A673 (cell line): ENCODE results near the gene MRC1. TPM values are rescaled to one million over a fixed set of nuclear protein-coding genes. Genes with fewer than 3 reads are reported as not detected.

Experiments used
- BruUV-seq: library from RNA; stranded (reverse); fragments of 400-500 nt; replicated peaks from 2 replicates; lab custom pipeline; 2021; lab: Mats Ljungman, UMichigan
- CTCF ChIA-PET: fragments of 300-600 bp; sonication (Branson Sonifier 250); formaldehyde crosslinking; loops from one replicate; lab custom pipeline; 2022; ENCODE audit warnings: antibody characterized with exemption; lab: Charles Lee
- POLR2A ChIA-PET: fragments of 300-600 bp; sonication (Branson Sonifier 250); formaldehyde crosslinking; loops from one replicate; lab custom pipeline; 2022; ENCODE audit warnings: antibody characterized with exemption; ENCODE audit not compliant: low non-redundant PET; lab: Charles Lee
- DNase-seq: peaks from one replicate; pipeline ENCODE4 v3.0.0-alpha.2; 2015; ENCODE audit warnings: low spot score
- H3K27ac ChIP-seq: fragments of 200-600 bp; sonication (generic); 2 replicates; pipeline ENCODE4 v1.5.1; 2016; ENCODE audit warnings: mixed run types, low read depth, mild to moderate bottlenecking, mixed read lengths, antibody characterized with exemption, low read length; ENCODE audit not compliant: poor library complexity, severe bottlenecking
- H3K27me3 ChIP-seq: fragments of 200-600 bp; sonication (generic); replicated peaks from 2 replicates; pipeline ENCODE4 v1.6.1; 2017; ENCODE audit warnings: mixed run types, low read depth, mild to moderate bottlenecking, mixed read lengths, antibody characterized with exemption, low read length; ENCODE audit not compliant: insufficient read depth, poor library complexity
- H3K36me3 ChIP-seq: fragments of 200-600 bp; sonication (generic); 2 replicates; pipeline ENCODE4 v1.6.1; 2016; ENCODE audit warnings: mixed run types, mild to moderate bottlenecking, mixed read lengths, antibody characterized with exemption, low read length; ENCODE audit not compliant: insufficient read depth, poor library complexity, severe bottlenecking
- H3K4me1 ChIP-seq: fragments of 200-600 bp; sonication (generic); 2 replicates; pipeline ENCODE4 v1.6.1; 2017; ENCODE audit warnings: mixed run types, mild to moderate bottlenecking, mixed read lengths, antibody characterized with exemption, low read length; ENCODE audit not compliant: insufficient read depth, poor library complexity, severe bottlenecking
- H3K4me3 ChIP-seq: fragments of 200-600 bp; sonication (generic); 2 replicates; pipeline ENCODE4 v1.5.1; 2016; ENCODE audit warnings: low read depth, mixed run types, mild to moderate bottlenecking, mixed read lengths, low read length; ENCODE audit not compliant: poor library complexity, severe bottlenecking
- H3K9me3 ChIP-seq: fragments of 200-600 bp; sonication (generic); 2 replicates; pipeline ENCODE4 v1.6.1; 2016; ENCODE audit warnings: mixed run types, low read depth, mild to moderate bottlenecking, mixed read lengths, antibody characterized with exemption, low read length; ENCODE audit not compliant: poor library complexity, severe bottlenecking
- EZH2 ChIP-seq: fragments of 200-600 bp; sonication (generic); IDR thresholded peaks from 2 replicates; pipeline ENCODE4 v1.6.1; 2017; ENCODE audit warnings: borderline replicate concordance, low read depth, mild to moderate bottlenecking, mixed read lengths, antibody characterized with exemption, low read length; ENCODE audit not compliant: poor library complexity, severe bottlenecking
- intact Hi-C: fragments of 100-400 bp; cut with micrococcal nuclease; formaldehyde crosslinking; loops from one replicate; pipeline ENCODE4 v1.10.0; 2022; ENCODE audit not compliant: unreplicated experiment
- total RNA-seq: library from RNA; stranded (reverse); gene quantifications from 2 replicates; pipeline ENCODE4 v1.2.3, GENCODE V29; 2021
- TF ChIP-seq, protein P1 (sequence below): fragments of 300-800, 200-600 bp; sonication (generic); conservative IDR thresholded peaks from 2 replicates; pipeline ENCODE4 v1.5.1; 2017; ENCODE audit warnings: low read depth, mild to moderate bottlenecking, antibody characterized with exemption, low read length, moderate library complexity, mixed read lengths

The MRC1 gene
- total RNA-seq, 1 experiment from 2014 or later = 0.15 TPM

DNA sequence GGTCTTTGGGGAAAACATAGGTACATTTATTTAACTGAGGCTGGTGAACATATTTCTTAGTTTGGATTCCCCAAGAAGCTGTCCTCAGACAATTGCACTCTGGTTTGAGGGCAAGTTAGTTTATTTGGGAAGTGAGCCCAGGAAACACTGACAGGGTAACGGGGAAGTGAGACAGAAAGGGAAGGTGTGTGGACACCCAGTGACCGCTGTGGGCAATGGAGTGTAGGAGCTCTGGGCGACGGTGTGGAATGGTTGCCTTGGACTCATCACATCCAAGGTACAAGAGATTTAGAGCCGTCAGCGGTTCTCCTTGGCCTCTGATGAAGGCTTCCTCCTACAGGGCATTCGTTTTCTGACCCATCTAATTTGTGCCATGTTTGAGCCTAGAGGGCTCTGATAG, 7.1 kb downstream of the MRC1 start:
- CTCF ChIA-PET = no interaction called here
- BruUV-seq = no TSS peak
- Histone ChIP-seq H3K4me1 (no peaks in the 10 kb centered on the region), H3K9me3 (no peaks in the 10 kb centered on the region), H3K27me3 (no peaks in the 10 kb centered on the region), H3K27ac (no peak overlapping the region), H3K4me3 (no peak overlapping the region), H3K36me3 (no peaks in the 10 kb centered on the region)
- DNase-seq = no peak
- TF ChIP-seq, protein P1, sequence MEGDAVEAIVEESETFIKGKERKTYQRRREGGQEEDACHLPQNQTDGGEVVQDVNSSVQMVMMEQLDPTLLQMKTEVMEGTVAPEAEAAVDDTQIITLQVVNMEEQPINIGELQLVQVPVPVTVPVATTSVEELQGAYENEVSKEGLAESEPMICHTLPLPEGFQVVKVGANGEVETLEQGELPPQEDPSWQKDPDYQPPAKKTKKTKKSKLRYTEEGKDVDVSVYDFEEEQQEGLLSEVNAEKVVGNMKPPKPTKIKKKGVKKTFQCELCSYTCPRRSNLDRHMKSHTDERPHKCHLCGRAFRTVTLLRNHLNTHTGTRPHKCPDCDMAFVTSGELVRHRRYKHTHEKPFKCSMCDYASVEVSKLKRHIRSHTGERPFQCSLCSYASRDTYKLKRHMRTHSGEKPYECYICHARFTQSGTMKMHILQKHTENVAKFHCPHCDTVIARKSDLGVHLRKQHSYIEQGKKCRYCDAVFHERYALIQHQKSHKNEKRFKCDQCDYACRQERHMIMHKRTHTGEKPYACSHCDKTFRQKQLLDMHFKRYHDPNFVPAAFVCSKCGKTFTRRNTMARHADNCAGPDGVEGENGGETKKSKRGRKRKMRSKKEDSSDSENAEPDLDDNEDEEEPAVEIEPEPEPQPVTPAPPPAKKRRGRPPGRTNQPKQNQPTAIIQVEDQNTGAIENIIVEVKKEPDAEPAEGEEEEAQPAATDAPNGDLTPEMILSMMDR = no peak
- TF ChIP-seq EZH2 = no peak
- POLR2A ChIA-PET = no interaction called here
- intact Hi-C loops = no loop called here

DNA sequence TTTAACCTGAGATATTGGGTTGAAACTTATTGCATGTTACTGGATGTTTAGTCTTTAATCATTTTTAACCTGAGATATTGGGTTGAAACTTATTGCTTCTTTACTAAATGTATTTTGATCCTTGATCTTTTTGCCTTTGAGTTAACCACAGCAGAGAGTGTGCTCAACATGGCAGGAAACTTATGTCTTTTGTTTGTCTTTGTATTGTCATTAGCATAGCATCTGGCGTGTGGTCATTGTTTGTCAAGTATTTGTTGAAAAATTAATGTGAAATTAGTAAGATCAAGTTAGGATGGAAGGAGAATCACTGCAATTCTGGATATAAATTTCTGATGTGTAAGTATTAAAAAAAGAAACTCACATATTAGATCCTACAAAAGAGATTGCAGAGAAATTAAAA, 8.2 kb downstream of the MRC1 start:
- Histone ChIP-seq H3K36me3 (no peaks in the 10 kb centered on the region), H3K9me3 (no peaks in the 10 kb centered on the region), H3K4me3 (no peak overlapping the region), H3K4me1 (no peaks in the 10 kb centered on the region), H3K27ac (no peak overlapping the region), H3K27me3 (no peaks in the 10 kb centered on the region)
- no peak for DNase-seq
- intact Hi-C loops = no loop called here
- ChIA-PET POLR2A (no interaction called here), CTCF (no interaction called here)
- no TSS peak for BruUV-seq
- no peak for TF ChIP-seq EZH2
- TF ChIP-seq, protein P1 = no peak

DNA sequence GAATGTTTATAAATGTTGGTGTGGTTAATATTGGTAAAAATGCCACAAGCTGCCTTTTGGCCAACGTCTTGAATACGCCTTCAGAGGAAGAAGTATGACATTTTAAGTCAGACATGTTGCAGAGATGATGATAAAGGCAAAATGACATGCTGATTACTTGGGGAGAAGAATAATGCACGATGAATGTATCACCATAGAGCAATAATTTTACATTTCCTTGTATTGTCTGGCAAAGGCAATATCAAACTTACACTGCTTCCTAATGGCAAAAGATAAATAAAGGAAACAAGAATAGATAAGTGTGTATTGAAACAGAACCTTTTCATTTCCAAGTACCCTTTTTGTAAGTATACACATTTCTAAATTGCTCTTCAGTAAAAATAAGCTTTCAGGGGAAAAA, 8.6 kb downstream of the MRC1 start:
- no peaks in the 10 kb centered on the region for H3K4me1 ChIP-seq
- H3K27me3 ChIP-seq = no peaks in the 10 kb centered on the region
- TF ChIP-seq, protein P1 = no peak
- TF ChIP-seq EZH2 = no peak
- ChIA-PET CTCF (no interaction called here), POLR2A (no interaction called here)
- intact Hi-C loops = no loop called here
- no peak overlapping the region for H3K4me3 ChIP-seq
- no peak for DNase-seq
- no peak overlapping the region for H3K27ac ChIP-seq
- no TSS peak for BruUV-seq
- no peaks in the 10 kb centered on the region for H3K9me3 ChIP-seq
- no peaks in the 10 kb centered on the region for H3K36me3 ChIP-seq
